Epithelial cell of esophagus (primary cell): ENCODE measurements around the gene RLBP1.

Experiments
- DNase-seq: peaks from one replicate; pipeline ENCODE4 v3.0.0; 2010; ENCODE audit warnings: low read depth
- H3K4me3 ChIP-seq: 2 replicates; pipeline ENCODE4 v1.5.1; 2011; ENCODE audit warnings: mild to moderate bottlenecking, low read length, control low read depth
- TF ChIP-seq, protein P1 (sequence below): IDR thresholded peaks from 2 replicates; pipeline ENCODE4 v1.5.1; 2011; ENCODE audit warnings: low read depth, mild to moderate bottlenecking, low read length, control low read depth, inconsistent platforms; ENCODE audit not compliant: insufficient read depth; ENCODE audit errors: missing control alignments

Gene RLBP1

DNA sequence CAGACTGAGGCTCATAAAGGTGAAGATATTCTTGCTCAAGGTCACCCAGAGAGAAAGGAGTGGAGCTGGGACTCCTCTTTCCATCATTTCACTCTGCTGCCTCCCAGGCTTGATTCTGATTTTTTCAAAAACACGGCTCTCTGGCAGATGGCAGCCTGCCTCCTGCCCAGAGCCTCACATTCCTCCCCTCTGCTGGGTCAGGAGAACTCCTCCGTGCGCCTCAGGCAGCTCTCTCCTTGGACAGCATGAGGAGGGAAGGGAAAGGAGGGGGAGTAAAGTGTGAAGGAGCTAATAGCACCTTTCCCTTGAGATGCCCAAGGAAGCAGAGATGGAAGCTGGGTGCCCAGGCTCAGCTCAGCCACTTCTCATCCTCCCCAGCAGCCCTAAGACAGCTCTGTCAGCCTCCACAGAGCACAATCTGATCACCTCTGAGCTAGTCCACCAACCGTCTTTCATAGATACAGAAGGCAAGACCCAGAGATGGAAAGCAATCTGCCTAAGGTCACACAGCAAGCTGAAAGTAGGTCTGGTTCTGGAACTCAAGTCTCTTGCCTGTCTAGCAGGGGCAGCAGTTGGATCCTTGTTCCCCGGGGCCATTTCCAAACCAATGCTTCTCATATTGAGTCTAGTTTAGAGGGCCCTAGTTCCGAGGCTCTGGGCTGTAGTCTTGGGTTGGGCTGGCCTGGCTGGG, 3.5 kb downstream of the RLBP1 start:
- no peak overlapping the region for H3K4me3 ChIP-seq
- no peak for DNase-seq
- TF ChIP-seq, protein P1, sequence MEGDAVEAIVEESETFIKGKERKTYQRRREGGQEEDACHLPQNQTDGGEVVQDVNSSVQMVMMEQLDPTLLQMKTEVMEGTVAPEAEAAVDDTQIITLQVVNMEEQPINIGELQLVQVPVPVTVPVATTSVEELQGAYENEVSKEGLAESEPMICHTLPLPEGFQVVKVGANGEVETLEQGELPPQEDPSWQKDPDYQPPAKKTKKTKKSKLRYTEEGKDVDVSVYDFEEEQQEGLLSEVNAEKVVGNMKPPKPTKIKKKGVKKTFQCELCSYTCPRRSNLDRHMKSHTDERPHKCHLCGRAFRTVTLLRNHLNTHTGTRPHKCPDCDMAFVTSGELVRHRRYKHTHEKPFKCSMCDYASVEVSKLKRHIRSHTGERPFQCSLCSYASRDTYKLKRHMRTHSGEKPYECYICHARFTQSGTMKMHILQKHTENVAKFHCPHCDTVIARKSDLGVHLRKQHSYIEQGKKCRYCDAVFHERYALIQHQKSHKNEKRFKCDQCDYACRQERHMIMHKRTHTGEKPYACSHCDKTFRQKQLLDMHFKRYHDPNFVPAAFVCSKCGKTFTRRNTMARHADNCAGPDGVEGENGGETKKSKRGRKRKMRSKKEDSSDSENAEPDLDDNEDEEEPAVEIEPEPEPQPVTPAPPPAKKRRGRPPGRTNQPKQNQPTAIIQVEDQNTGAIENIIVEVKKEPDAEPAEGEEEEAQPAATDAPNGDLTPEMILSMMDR = no peak

DNA sequence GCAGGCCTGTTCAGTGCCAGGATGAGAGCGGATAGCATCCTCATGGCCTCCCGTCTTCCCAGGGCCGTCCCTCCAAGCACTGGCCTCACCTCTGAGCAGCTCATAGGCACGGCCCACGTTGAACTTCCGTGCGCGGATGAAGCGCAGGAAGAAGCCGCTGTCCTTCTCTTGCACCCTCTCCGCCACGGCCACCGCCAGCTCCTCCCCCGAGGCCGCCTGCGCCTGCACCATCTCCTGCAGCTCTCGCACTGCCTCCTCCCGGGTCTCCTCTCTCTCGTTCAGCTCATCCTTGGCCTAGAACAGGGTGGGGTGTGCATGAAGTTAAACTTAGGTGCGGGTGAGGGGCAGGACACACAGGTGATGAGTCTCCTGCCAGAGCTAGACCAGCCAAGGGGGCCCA, 4.3 kb downstream of the RLBP1 start:
- TF ChIP-seq, protein P1 = no peak
- DNase-seq = no peak
- no peak overlapping the region for H3K4me3 ChIP-seq

DNA sequence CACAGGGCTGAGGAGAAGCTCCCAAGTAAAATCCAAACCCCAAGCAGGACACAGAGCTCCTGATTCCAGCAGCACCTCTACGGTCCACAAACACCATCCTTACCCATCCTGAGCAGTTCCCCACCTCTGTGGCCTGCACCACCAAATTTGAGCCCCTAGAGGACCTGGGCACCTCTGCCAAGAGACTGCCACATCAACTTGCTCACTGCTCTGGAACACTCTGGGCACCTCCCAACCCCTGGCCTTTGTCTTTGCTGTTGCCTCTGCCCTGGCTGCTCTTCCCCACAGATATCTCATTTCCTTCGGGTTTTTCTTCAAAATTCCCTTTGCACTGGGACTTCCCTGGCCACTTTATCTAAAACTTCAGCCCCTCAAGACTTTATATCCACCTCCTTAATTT, 5.8 kb downstream of the RLBP1 start:
- TF ChIP-seq, protein P1 = no peak
- DNase-seq = no peak
- H3K4me3 ChIP-seq = no peak overlapping the region

DNA sequence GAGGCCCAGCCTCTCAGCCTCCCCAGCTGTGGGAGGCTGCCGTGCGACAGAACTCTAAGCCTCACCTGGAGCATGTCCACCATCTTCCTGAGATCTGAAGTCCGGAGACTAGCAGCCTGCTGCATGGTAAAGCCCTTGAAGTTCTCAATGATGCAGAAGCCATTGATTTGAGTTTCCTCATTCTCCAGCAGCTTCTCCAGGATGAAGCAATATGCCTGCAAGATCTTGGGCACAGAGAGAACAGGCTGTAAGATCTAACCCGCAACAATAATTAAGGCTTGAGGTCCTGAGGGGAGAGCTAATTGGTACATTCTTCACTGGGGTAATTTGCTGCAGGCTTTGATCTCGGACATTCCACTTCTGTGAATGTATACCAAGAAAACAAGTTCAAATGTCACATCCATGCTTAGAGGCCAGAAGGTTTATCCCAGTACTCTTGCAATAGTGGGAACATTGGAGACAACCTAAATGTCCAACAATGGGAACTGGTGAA, 9.7 kb downstream of the RLBP1 start:
- H3K4me3 ChIP-seq = no peak overlapping the region
- TF ChIP-seq, protein P1 = no peak
- DNase-seq = no peak

DNA sequence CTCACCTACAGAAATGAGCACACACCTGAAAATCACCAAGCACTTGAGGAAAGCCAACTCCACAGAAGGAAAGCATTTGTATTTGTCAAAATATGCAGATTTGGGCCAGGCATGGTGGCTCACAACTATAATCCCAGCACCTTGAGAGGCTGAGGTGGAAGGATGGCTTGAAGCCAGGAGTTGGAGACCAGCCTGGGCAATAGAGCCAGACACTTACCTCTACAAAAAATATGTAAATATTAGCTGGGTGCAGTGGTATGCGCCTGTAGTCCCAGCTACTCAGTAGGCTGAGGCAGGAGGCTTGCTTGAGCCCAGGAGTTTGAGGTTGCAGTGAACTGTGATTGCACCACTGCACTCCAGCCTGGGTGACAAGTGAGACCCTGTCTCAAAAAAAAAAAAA, 12.3 kb downstream of the RLBP1 start:
- TF ChIP-seq, protein P1 = no peak
- DNase-seq = no peak
- H3K4me3 ChIP-seq = no peak overlapping the region

DNA sequence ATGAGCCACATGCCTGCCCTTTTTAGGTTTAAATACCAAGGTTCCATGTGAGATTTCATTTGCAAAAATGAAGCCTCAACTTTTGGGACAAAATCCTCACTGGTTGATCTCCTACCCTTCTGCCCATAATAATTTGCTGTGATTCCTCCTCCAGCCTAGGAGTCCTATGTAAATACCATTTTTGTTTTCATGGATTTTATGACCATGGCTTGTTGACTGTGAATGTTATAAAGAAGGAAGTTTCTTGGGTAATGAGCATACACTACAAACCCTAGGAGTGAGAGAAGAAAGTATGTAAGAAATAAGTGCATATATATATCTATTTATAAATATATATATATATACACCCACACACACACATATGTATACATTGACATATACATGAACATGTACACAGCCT, 13.1 kb downstream of the RLBP1 start:
- no peak overlapping the region for H3K4me3 ChIP-seq
- DNase-seq = no peak
- TF ChIP-seq, protein P1 = no peak

DNA sequence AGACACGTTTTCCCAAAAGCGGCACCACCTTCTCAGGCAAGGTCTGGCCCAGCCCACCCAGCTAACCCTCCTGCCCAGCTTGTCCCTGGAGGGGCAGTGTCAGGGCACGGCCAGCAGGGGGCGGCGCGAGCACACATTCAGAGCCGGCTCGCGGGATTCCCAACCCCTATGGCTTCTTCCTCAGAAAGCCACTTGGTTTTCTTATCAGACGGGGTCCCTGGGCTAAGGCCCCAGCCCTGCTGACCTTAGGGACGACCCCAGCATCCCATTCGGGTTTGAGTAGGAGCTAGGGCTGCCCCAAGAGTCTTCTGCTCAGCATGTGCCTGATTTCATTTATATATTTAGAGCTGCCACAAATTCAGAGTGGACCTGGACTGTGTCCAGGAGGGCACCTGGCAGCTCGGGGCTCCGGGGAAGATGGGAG, 14.5 kb downstream of the RLBP1 start:
- TF ChIP-seq, protein P1 = peak; percentile 97
- DNase-seq = peak; percentile 69
- peak overlapping the region; percentile 14 for H3K4me3 ChIP-seq
